Measurements from ENCODE around the gene RAPGEF1.

Gene RAPGEF1

GRCh38 chr9:131740898-131741297 is 1.0 kb upstream of the RAPGEF1 start:
- no peak for TF ChIP-seq CTCF (IDR thresholded peaks at IDR 0.05; ENCODE audit: low read depth, low read length)
- H3K4me3 ChIP-seq (ENCODE audit: low read depth, low read length) = no peak overlapping the region

DNA sequence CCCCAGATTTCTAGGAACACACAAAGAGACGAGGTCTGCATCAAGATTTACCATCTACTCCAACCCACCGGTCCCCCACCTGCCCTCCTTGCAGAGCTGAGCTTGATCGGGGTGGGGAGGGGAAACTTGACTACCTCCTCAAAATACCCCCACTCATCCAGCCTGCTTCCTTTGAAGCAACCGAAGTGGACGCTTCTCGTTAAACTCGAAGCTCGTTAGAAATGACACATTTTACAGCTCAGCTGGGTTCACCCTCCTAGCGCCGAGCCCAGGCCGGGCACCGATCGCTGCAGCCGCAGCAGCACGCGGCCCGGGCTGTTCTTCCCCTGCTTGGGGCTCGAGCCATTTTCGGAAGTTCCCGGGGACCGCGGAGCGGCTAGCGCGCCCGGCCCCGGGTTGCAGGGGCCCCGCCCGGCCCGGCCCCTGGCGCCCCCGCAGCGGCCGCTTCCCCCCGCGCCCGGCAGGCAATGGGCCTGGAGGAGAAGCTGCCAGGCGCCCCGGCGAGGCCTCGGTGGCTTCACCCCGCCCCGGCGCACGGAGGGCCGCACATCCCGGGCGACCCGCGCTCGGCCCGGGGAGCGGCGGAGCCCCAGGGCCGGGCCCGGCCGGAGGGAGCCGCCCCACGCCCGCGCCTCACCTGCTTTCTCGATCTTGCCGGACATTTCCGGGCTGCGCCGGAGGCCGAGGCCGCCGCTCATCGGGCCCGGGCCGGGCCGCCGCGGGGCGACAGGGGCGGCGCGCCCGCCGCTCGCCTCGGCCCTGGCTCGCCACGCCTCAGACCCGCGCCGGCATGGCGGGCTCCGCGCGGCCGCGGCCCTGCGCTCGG is 530 bp downstream of the RAPGEF1 start:
- H3K4me3 ChIP-seq (ENCODE audit: low read depth, low read length) = peak overlapping the region; percentile 69
- TF ChIP-seq CTCF (IDR thresholded peaks at IDR 0.05; ENCODE audit: low read depth, low read length) = no peak

GRCh38 chr9:131738293-131739132 is 1.4 kb downstream of the RAPGEF1 start:
- TF ChIP-seq CTCF (IDR thresholded peaks at IDR 0.05; ENCODE audit: low read depth, low read length) = no peak
- peak overlapping the region; percentile 69 for H3K4me3 ChIP-seq (ENCODE audit: low read depth, low read length)

- TF ChIP-seq CTCF (IDR thresholded peaks at IDR 0.05; ENCODE audit: low read depth, low read length) = no peak
- H3K4me3 ChIP-seq (ENCODE audit: low read depth, low read length) = no peak overlapping the region
These were observed 2.5 kb downstream of the RAPGEF1 start for GRCh38 chr9:131737426-131737825.

DNA sequence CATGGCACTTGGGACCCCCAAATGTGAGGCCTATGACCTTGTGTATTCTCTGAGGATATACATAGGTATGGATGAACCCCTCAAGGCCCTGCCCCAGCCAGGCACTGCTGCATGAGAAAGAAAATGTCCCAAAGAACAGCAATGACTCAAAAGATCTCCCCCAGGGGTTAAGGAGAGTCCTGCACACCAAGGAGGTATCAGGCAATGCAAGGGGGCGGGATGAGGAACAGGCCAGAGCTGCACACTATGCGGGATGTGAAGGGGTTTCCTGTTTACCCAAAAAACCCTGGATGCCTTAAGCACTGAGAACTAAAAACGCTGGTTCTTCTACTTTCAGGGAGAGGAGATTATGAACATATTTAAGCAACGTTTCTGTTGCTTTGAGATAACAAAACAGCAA is 3.4 kb downstream of the RAPGEF1 start:
- no peak for TF ChIP-seq CTCF (IDR thresholded peaks at IDR 0.05; ENCODE audit: low read depth, low read length)
- H3K4me3 ChIP-seq (ENCODE audit: low read depth, low read length) = no peak overlapping the region

- no peak for TF ChIP-seq CTCF (IDR thresholded peaks at IDR 0.05; ENCODE audit: low read depth, low read length)
- no peak overlapping the region for H3K4me3 ChIP-seq (ENCODE audit: low read depth, low read length)
These were observed 4.4 kb downstream of the RAPGEF1 start for GRCh38 chr9:131735238-131736128.
